Measurements from ENCODE around the gene ARL8A. TPM values are rescaled to one million over a fixed set of nuclear protein-coding genes. Genes with fewer than 3 reads are reported as not detected.

The ARL8A gene
- total RNA-seq, 1 experiment from 2014 or later = 45.6 TPM

GRCh38 chr1:202154148-202154765 lies 9.7 kb upstream of the ARL8A start:
- no peaks in the 10 kb centered on the region for H3K79me2 ChIP-seq (ENCODE audit: insufficient read depth, low read length)
- peak overlapping the region; percentile 52 for H3K4me2 ChIP-seq (ENCODE audit: low read length)
- no peaks in the 10 kb centered on the region for H4K20me1 ChIP-seq (ENCODE audit: insufficient read depth)
- no peak overlapping the region for H3K27ac ChIP-seq (ENCODE audit: low read depth, low read length)
- RAD21 ChIA-PET (ENCODE audit: low non-redundant PET in 1 of 2, low total read pairs in 2 of 2, uncharacterized antibody in 2 of 2, unreplicated experiment in 2 of 2) = no interaction called here
- intact Hi-C loops (cut with micrococcal nuclease) = no loop called here
- H3K9me3 ChIP-seq (ENCODE audit: control insufficient read depth in 1 of 2, insufficient read depth in 1 of 2, low read depth in 1 of 2, low read length in 2 of 2) = no peaks in the 10 kb centered on the region
- POLR2A ChIA-PET = interaction anchor here (0.6 to 1.4 kb wide), 4 partner anchors 12 to 199 kb away, joined by 3 to 7 read pairs (median 4); partner anchors contain the start of gene ELF3
- H2AFZ ChIP-seq (ENCODE audit: low read depth, low read length, poor library complexity, severe bottlenecking) = peak overlapping the region; percentile 76
- H3K9ac ChIP-seq (ENCODE audit: low read length) = peak overlapping the region; percentile 15; the same call in 1 of the 2 replicates
- TF ChIP-seq ZBTB33 (IDR thresholded peaks at IDR 0.05; ENCODE audit: extremely low read depth, insufficient replicate concordance, low read length) = no peak
- no peak for TF ChIP-seq ATF3 (IDR thresholded peaks at IDR 0.05)
- no peak for TF ChIP-seq ZNF274 (IDR thresholded peaks at IDR 0.05; ENCODE audit: low read depth, low read length)
- TF ChIP-seq MAX (IDR thresholded peaks at IDR 0.05) = no peak
- TF ChIP-seq POLR2A (IDR thresholded peaks at IDR 0.05; ENCODE audit: borderline replicate concordance, extremely low read depth, insufficient read depth, insufficient read length) = no peak
- no peak for TF ChIP-seq FOSL1 (IDR thresholded peaks at IDR 0.05; ENCODE audit: low read depth)
- TF ChIP-seq YY1 (IDR thresholded peaks at IDR 0.05; ENCODE audit: extremely low read depth, insufficient replicate concordance, low read depth, low read length) = no peak
- no peak for TF ChIP-seq REST (IDR thresholded peaks at IDR 0.05; ENCODE audit: low read depth)
- no peak for TF ChIP-seq EZH2phosphoT487 (IDR thresholded peaks at IDR 0.05; ENCODE audit: borderline replicate concordance)
- no peak for TF ChIP-seq POLR2AphosphoS5 (IDR thresholded peaks at IDR 0.05; ENCODE audit: low read depth, low read length)
- TF ChIP-seq ZFX (IDR thresholded peaks at IDR 0.05) = no peak
- no peak for TF ChIP-seq SP1 (IDR thresholded peaks at IDR 0.05; ENCODE audit: low read depth)
- TF ChIP-seq CTCF (IDR thresholded peaks at IDR 0.05 in 2 of 3, conservative IDR thresholded peaks at IDR 0.05 in 1 of 3; ENCODE audit: borderline replicate concordance in 1 of 3, insufficient read depth in 1 of 3, low read depth in 2 of 3, low read length in 2 of 3) = no peak
- TF ChIP-seq TCF7L2 (IDR thresholded peaks at IDR 0.05; ENCODE audit: borderline replicate concordance, extremely low read depth, insufficient read depth, insufficient read length) = no peak
- TF ChIP-seq CBX3 (IDR thresholded peaks at IDR 0.05; ENCODE audit: low read depth) = no peak
- CTCF ChIA-PET = interaction anchor here (0.8 to 2.4 kb wide), 21 partner anchors 7 to 565 kb away, joined by 3 to 13 read pairs (median 4); partner anchors contain the start of genes ARL8A, GPR37L1 and LGR6
- no TSS peak for BruUV-seq (replicated peaks)
- ATAC-seq (no peak), DNase-seq (ENCODE audit: low read depth, low spot score) (no peak)
- H3K4me1 ChIP-seq (ENCODE audit: control insufficient read depth in 1 of 2, insufficient read depth in 2 of 2, low read length in 2 of 2) = peaks cover 10 to 15% of the 10 kb centered on the region in 2 experiments; a peak in 3 of 4 replicates
- no peaks in the 10 kb centered on the region for H3K36me3 ChIP-seq (ENCODE audit: control insufficient read depth in 1 of 2, insufficient read depth in 2 of 2, low read length in 2 of 2)
- no peak overlapping the region for H3K4me3 ChIP-seq (replicated peaks in 1 of 2; ENCODE audit: low read depth in 1 of 2, low read length in 2 of 2)
- H3K9me2 ChIP-seq (ENCODE audit: insufficient read depth) = no peaks in the 10 kb centered on the region
- H3K27me3 ChIP-seq (ENCODE audit: insufficient read depth, low read length) = no peaks in the 10 kb centered on the region
